ENCODE results near the gene POU2AF1.

DNA sequence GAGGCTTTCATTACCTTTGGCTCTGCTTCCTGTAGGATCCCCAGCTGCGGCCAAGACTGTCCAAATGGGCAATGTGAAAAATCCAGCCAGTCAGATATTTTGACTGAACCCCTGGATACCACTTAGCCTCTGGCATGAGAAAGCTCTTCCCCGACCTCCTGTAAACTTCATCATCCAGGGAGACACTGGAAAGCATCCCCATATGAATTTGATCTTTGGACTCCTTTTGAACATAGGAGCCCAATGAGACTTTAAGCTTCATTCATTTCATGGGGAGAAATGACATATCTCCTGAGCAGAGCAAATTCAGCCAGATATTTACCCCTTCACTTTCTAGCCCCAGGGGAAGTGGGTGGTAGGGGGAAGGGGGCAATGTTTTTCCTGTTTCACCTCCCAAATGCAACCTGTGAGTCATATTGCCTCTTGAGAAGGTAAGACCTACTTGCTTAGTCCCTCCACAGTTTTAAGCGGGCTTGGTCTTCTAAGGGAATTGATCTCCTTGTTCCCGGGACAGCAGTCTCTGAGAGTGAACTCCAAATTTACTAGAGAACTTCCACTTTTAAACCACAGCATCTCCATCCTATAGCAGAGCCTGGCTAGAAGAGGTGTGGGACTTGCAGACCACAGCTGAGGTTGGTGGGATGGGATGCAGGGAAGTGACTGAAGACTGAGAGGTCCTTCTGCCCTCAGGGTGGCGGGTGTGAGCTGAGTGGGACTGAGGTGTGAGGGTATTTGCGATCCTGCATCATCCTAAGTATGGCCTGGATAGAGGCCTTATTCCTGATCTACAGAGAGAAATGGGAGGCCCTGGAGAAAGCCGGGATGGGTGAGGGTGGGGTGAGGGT is 20.3 kb upstream of the POU2AF1 start:
- TF ChIP-seq, protein P1, sequence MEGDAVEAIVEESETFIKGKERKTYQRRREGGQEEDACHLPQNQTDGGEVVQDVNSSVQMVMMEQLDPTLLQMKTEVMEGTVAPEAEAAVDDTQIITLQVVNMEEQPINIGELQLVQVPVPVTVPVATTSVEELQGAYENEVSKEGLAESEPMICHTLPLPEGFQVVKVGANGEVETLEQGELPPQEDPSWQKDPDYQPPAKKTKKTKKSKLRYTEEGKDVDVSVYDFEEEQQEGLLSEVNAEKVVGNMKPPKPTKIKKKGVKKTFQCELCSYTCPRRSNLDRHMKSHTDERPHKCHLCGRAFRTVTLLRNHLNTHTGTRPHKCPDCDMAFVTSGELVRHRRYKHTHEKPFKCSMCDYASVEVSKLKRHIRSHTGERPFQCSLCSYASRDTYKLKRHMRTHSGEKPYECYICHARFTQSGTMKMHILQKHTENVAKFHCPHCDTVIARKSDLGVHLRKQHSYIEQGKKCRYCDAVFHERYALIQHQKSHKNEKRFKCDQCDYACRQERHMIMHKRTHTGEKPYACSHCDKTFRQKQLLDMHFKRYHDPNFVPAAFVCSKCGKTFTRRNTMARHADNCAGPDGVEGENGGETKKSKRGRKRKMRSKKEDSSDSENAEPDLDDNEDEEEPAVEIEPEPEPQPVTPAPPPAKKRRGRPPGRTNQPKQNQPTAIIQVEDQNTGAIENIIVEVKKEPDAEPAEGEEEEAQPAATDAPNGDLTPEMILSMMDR (IDR thresholded peaks at IDR 0.05): no peak
- TF ChIP-seq POLR2A (IDR thresholded peaks at IDR 0.05): no peak

Measured in esophagus squamous epithelium (tissue), 4 donors.